GM23338 (cell line): ENCODE data around the gene PARVA. TPM values are rescaled to one million over a fixed set of nuclear protein-coding genes. Genes with fewer than 3 reads are reported as not detected.

Experiments used
- ATAC-seq: fragments of 200-7000 bp; cut with Tn5 transposase; 3 replicates; pipeline ENCODE4 v1.9.1; 2020
- DNase-seq: peaks from one replicate; pipeline ENCODE4 v3.0.0-alpha.2; 2015; ENCODE audit warnings: low spot score
- H2AFZ ChIP-seq: fragments of 200-600 bp; sonication (generic); 2 replicates; pipeline ENCODE4 v1.8.0; 2016; ENCODE audit warnings: antibody characterized with exemption, mild to moderate bottlenecking, moderate library complexity
- H3F3A ChIP-seq: fragments of 200-600 bp; sonication (generic); replicated peaks from 2 replicates; pipeline ENCODE4 v1.8.0; 2017; ENCODE audit warnings: antibody characterized with exemption, mixed run types, low read depth
- H3K27ac ChIP-seq: fragments of 200-600 bp; sonication (generic); 2 replicates; pipeline ENCODE4 v1.6.1; 2016; ENCODE audit warnings: low read depth
- H3K27me3 ChIP-seq: fragments of 200-600 bp; sonication (generic); 2 replicates; pipeline ENCODE4 v1.8.0; 2016; ENCODE audit warnings: mild to moderate bottlenecking, mixed run types, moderate library complexity; ENCODE audit not compliant: insufficient read depth
- H3K36me3 ChIP-seq: fragments of 200-600 bp; sonication (generic); 2 replicates; pipeline ENCODE4 v1.8.0; 2016; ENCODE audit warnings: mild to moderate bottlenecking; ENCODE audit not compliant: insufficient read depth
- H3K4me1 ChIP-seq: fragments of 200-600 bp; sonication (generic); 2 replicates; pipeline ENCODE4 v1.8.0; 2016; ENCODE audit warnings: mild to moderate bottlenecking, moderate library complexity; ENCODE audit not compliant: insufficient read depth
- H3K4me2 ChIP-seq: fragments of 200-600 bp; sonication (generic); 2 replicates; pipeline ENCODE4 v1.7.1; 2017; ENCODE audit warnings: mixed run types
- H3K4me3 ChIP-seq: fragments of 200-600 bp; sonication (generic); 2 replicates; pipeline ENCODE4 v1.6.1; 2016; ENCODE audit warnings: mixed run types
- H3K79me2 ChIP-seq: fragments of 200-600 bp; sonication (generic); replicated peaks from 2 replicates; pipeline ENCODE4 v1.8.0; 2017; ENCODE audit warnings: mild to moderate bottlenecking; ENCODE audit not compliant: insufficient read depth
- H3K9me2 ChIP-seq: fragments of 200-600 bp; sonication (generic); 2 replicates; pipeline ENCODE4 v1.8.0; 2017; ENCODE audit not compliant: insufficient read depth
- H4K20me1 ChIP-seq: fragments of 200-600 bp; sonication (generic); replicated peaks from 2 replicates; pipeline ENCODE4 v1.8.0; 2017; ENCODE audit warnings: mild to moderate bottlenecking; ENCODE audit not compliant: insufficient read depth
- H3K27ac Mint-ChIP-seq: 2 replicates; pipeline ENCODE4 v1.8.0; 2020; ENCODE audit warnings: inconsistent platforms, mild to moderate bottlenecking, moderate library complexity, mixed read lengths
- H3K27me3 Mint-ChIP-seq: 3 replicates; pipeline ENCODE4 v1.8.0; 2022; ENCODE audit warnings: low read depth, mild to moderate bottlenecking, moderate library complexity, mixed read lengths, inconsistent platforms; ENCODE audit not compliant: insufficient read depth, poor library complexity
- H3K36me3 Mint-ChIP-seq: 3 replicates; pipeline ENCODE4 v1.8.0; 2021; ENCODE audit warnings: low read depth, mild to moderate bottlenecking, inconsistent platforms, moderate library complexity, mixed read lengths
- H3K4me1 Mint-ChIP-seq: 3 replicates; pipeline ENCODE4 v1.8.0; 2020; ENCODE audit warnings: mild to moderate bottlenecking, inconsistent platforms, mixed read lengths
- H3K4me3 Mint-ChIP-seq: 3 replicates; pipeline ENCODE4 v1.8.0; 2021; ENCODE audit warnings: moderate library complexity, mild to moderate bottlenecking, inconsistent platforms, mixed read lengths
- H3K9me3 Mint-ChIP-seq: 3 replicates; pipeline ENCODE4 v1.8.0; 2020; ENCODE audit warnings: moderate library complexity, mild to moderate bottlenecking, inconsistent platforms, mixed read lengths
- CREB1 ChIP-seq: fragments of 250-450 bp; sonication (Bioruptor Pico); IDR thresholded peaks from 2 replicates; pipeline ENCODE4 v1.5.0; 2020; ENCODE audit warnings: low read depth, mild to moderate bottlenecking, moderate library complexity
- CTCF ChIP-seq, 2 experiments: fragments of 200-600 bp in 1 of 2; sonication (generic) in 1 of 2; conservative IDR thresholded peaks; 2 replicates each; pipeline versions ENCODE4 v1.5.1 to v1.6.1; 2016 to 2017; ENCODE audit warnings: antibody characterized with exemption in 2 of 2, low read depth in 2 of 2, mild to moderate bottlenecking in 2 of 2, moderate library complexity in 1 of 2
- EZH2 ChIP-seq: fragments of 200-600 bp; sonication (generic); IDR thresholded peaks from one replicate; pipeline ENCODE4 v1.8.0; 2017; ENCODE audit warnings: antibody characterized with exemption, mild to moderate bottlenecking, low read depth; ENCODE audit not compliant: unreplicated experiment
- EZH2phosphoT487 ChIP-seq: fragments of 200-600 bp; sonication (generic); IDR thresholded peaks from one replicate; pipeline ENCODE4 v1.8.1; 2018; ENCODE audit warnings: antibody characterized with exemption; ENCODE audit not compliant: unreplicated experiment
- JUNB ChIP-seq: IDR thresholded peaks from one replicate; pipeline ENCODE4 v1.6.1; 2016; ENCODE audit warnings: antibody characterized with exemption; ENCODE audit not compliant: unreplicated experiment
- NANOG ChIP-seq: IDR thresholded peaks from 2 replicates; pipeline ENCODE4 v1.6.1; 2016; ENCODE audit warnings: antibody characterized with exemption, borderline replicate concordance
- POLR2AphosphoS5 ChIP-seq: IDR thresholded peaks from 2 replicates; pipeline ENCODE4 v1.6.1; 2016; ENCODE audit warnings: antibody characterized with exemption, low read depth
- REST ChIP-seq: IDR thresholded peaks from one replicate; pipeline ENCODE4 v1.6.1; 2018; ENCODE audit warnings: antibody characterized with exemption; ENCODE audit not compliant: unreplicated experiment
- STAT1 ChIP-seq: IDR thresholded peaks from one replicate; pipeline ENCODE4 v1.6.1; 2016; ENCODE audit warnings: antibody characterized with exemption; ENCODE audit not compliant: unreplicated experiment
- ZNF114 ChIP-seq: fragments of 250-450 bp; sonication (Bioruptor Pico); IDR thresholded peaks from 2 replicates; pipeline ENCODE4 v1.5.0; 2020; ENCODE audit warnings: mild to moderate bottlenecking, moderate library complexity
- ZNF331 ChIP-seq: fragments of 250-450 bp; sonication (Bioruptor Pico); IDR thresholded peaks from 2 replicates; pipeline ENCODE4 v1.5.0; 2020; ENCODE audit warnings: low read depth, mild to moderate bottlenecking, moderate library complexity
- polyA plus RNA-seq: library from polyadenylated mRNA; unstranded; fragments of >200 nt; fragmentation: Nextera tagmentation; extraction: Ambion mirVana; gene quantifications from 2 replicates; pipeline ENCODE4 v1.2.1, GENCODE V29; 2016
- total RNA-seq: library from RNA; depleted of rRNA; stranded (reverse); fragments of >200 nt; shearing (Covaris generic); gene quantifications from 2 replicates; pipeline ENCODE4 v1.2.3, GENCODE V29; 2014
- TF ChIP-seq, protein P1 (sequence below): IDR thresholded peaks from 2 replicates; pipeline ENCODE4 v1.6.1; 2016; ENCODE audit warnings: antibody characterized with exemption

Gene PARVA
- total and polyA plus RNA-seq, 2 experiments from 2014 or later, result 5.8 to 6.9 TPM

GRCh38 chr11:12456651-12457579, 79.5 kb downstream of the PARVA start (continued):
- TF ChIP-seq REST, result no peak
- TF ChIP-seq POLR2AphosphoS5, result no peak
- TF ChIP-seq EZH2phosphoT487, result no peak
- TF ChIP-seq CTCF (conservative IDR thresholded peaks at IDR 0.05; ENCODE audit: low read depth in 2 of 2), result no peak
- no peak for TF ChIP-seq EZH2
- TF ChIP-seq JUNB, result no peak
- no peak for TF ChIP-seq CREB1 (CRISPR knock-in tag)
- TF ChIP-seq, protein P1, sequence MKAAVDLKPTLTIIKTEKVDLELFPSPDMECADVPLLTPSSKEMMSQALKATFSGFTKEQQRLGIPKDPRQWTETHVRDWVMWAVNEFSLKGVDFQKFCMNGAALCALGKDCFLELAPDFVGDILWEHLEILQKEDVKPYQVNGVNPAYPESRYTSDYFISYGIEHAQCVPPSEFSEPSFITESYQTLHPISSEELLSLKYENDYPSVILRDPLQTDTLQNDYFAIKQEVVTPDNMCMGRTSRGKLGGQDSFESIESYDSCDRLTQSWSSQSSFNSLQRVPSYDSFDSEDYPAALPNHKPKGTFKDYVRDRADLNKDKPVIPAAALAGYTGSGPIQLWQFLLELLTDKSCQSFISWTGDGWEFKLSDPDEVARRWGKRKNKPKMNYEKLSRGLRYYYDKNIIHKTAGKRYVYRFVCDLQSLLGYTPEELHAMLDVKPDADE, result no peak

DNA sequence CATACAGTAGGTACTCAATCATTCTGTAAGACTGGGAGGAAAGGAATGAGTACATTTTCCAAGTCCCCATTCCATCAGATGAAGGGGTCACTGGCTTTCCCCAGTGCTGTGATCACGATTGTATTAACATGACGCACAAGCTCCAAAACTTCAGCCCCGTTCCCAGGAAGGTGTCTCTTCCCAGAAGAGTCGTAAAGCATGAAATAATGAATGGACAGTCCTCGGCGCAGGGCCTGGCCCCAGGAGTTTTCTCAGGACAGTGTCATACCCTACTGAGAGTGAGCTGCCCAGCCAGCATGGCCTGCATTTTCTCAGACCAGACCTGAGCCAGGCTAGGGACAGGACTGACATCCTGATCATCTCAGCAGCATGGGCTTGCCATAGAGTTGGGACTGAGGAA, 80.7 kb downstream of the PARVA start:
- Histone ChIP-seq H3K79me2 (no peaks in the 10 kb centered on the region), H4K20me1 (no peaks in the 10 kb centered on the region), H2AFZ (no peak overlapping the region), H3F3A (no peaks in the 10 kb centered on the region), H3K27me3 (no peaks in the 10 kb centered on the region), H3K9me2 (no peaks in the 10 kb centered on the region), H3K36me3 (no peaks in the 10 kb centered on the region), H3K4me2 (no peak overlapping the region), H3K4me1 (no peaks in the 10 kb centered on the region), H3K27ac (no peak overlapping the region), H3K4me3 (no peak overlapping the region)
- Mint-ChIP-seq H3K27ac (no peak overlapping the region), H3K36me3 (no peaks in the 10 kb centered on the region), H3K4me1 (peaks cover 2% of the 10 kb centered on the region), H3K4me3 (no peak overlapping the region), H3K27me3 (peaks cover 2% of the 10 kb centered on the region), H3K9me3 (no peaks in the 10 kb centered on the region)
- DNase-seq, result no peak
- ATAC-seq, result no peak
- TF ChIP-seq STAT1 (no peak), CTCF (conservative IDR thresholded peaks at IDR 0.05; ENCODE audit: low read depth in 2 of 2) (no peak), REST (no peak), EZH2phosphoT487 (no peak), ZNF114 (CRISPR knock-in tag) (no peak), NANOG (no peak), ZNF331 (CRISPR knock-in tag) (no peak), EZH2 (no peak), CREB1 (CRISPR knock-in tag) (no peak), JUNB (no peak)
- TF ChIP-seq, protein P1, result no peak
